ENCODE results near the gene PTGDS. TPM values are rescaled to one million over a fixed set of nuclear protein-coding genes. Genes with fewer than 3 reads are reported as not detected.

The PTGDS gene
- total RNA-seq, 1 donor from 2014 or later: 4.2 TPM

- Histone ChIP-seq H3K9me3 (ENCODE audit: control insufficient read depth in 3 of 3, low read length in 3 of 3) (no peaks in the 10 kb centered on the region), H3K27me3 (ENCODE audit: control insufficient read depth in 3 of 3, insufficient read depth in 3 of 3, low read length in 3 of 3) (peaks cover 0 to 6% (median 6%) of the 10 kb centered on the region in 3 donors), H3K4me3 (ENCODE audit: low read length in 3 of 3) (no peak overlapping the region), H3K4me1 (ENCODE audit: control insufficient read depth in 3 of 3, insufficient read depth in 3 of 3, low read length in 3 of 3) (peaks cover under 1 to 20% (median 18%) of the 10 kb centered on the region in 3 donors), H3K9ac (ENCODE audit: low read depth in 1 of 3, low read length in 3 of 3) (no peak overlapping the region), H3K36me3 (ENCODE audit: control insufficient read depth in 3 of 3, insufficient read depth in 3 of 3, low read length in 3 of 3) (no peaks in the 10 kb centered on the region), H3K27ac (ENCODE audit: low read depth, low read length) (no peak overlapping the region)
These were observed 5.0 kb upstream of the PTGDS start for GRCh38 chr9:136972335-136972734.

DNA sequence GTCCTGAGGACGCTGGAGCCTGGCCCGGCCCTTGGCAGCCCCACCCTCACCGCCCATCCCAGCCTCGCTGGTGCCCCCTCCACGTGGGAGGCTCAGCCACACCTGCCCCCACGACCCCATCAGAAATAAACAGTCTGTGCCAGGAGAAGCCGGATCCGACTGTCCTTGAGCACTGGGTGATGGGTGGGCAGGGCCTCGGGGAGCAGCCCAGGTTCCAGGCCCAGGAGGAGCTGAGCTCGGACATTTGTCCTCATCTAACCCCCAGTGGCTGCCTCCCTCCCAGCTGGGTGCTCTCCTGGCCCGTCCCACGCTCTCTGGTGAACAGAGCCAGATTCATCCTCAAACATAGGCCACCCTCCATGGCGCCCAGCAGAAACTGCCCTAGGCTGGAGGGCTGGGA lies 4.6 kb upstream of the PTGDS start:
- no peak overlapping the region for H3K4me3 ChIP-seq (ENCODE audit: low read length in 3 of 3)
- H3K9me3 ChIP-seq (ENCODE audit: control insufficient read depth in 3 of 3, low read length in 3 of 3): no peaks in the 10 kb centered on the region
- H3K27me3 ChIP-seq (ENCODE audit: control insufficient read depth in 3 of 3, insufficient read depth in 3 of 3, low read length in 3 of 3): peaks cover 0 to 8% (median 6%) of the 10 kb centered on the region in 3 donors
- no peaks in the 10 kb centered on the region for H3K36me3 ChIP-seq (ENCODE audit: control insufficient read depth in 3 of 3, insufficient read depth in 3 of 3, low read length in 3 of 3)
- H3K27ac ChIP-seq (ENCODE audit: low read depth, low read length): no peak overlapping the region
- peaks cover 2 to 24% (median 21%) of the 10 kb centered on the region in 3 donors for H3K4me1 ChIP-seq (ENCODE audit: control insufficient read depth in 3 of 3, insufficient read depth in 3 of 3, low read length in 3 of 3)
- no peak overlapping the region for H3K9ac ChIP-seq (ENCODE audit: low read depth in 1 of 3, low read length in 3 of 3)

- H3K27ac ChIP-seq (ENCODE audit: low read depth, low read length): no peak overlapping the region
These were observed 3.4 kb upstream of the PTGDS start for GRCh38 chr9:136973618-136974617.

GRCh38 chr9:136974817-136975535 lies 2.3 kb upstream of the PTGDS start:
- peaks cover 2 to 26% (median 26%) of the 10 kb centered on the region in 3 donors for H3K4me1 ChIP-seq (ENCODE audit: control insufficient read depth in 3 of 3, insufficient read depth in 3 of 3, low read length in 3 of 3)
- peaks cover 0 to 8% (median 5%) of the 10 kb centered on the region in 3 donors for H3K27me3 ChIP-seq (ENCODE audit: control insufficient read depth in 3 of 3, insufficient read depth in 3 of 3, low read length in 3 of 3)
- H3K36me3 ChIP-seq (ENCODE audit: control insufficient read depth in 3 of 3, insufficient read depth in 3 of 3, low read length in 3 of 3): no peaks in the 10 kb centered on the region
- no peak overlapping the region for H3K4me3 ChIP-seq (ENCODE audit: low read length in 3 of 3)
- no peak overlapping the region for H3K27ac ChIP-seq (ENCODE audit: low read depth, low read length)
- H3K9me3 ChIP-seq (ENCODE audit: control insufficient read depth in 3 of 3, low read length in 3 of 3): no peaks in the 10 kb centered on the region
- H3K9ac ChIP-seq (ENCODE audit: low read depth in 1 of 3, low read length in 3 of 3): no peak overlapping the region

More at GRCh38 chr9:136973618-136974617, 3.4 kb upstream of the PTGDS start:
- Histone ChIP-seq H3K9ac (ENCODE audit: low read depth in 1 of 3, low read length in 3 of 3) (no peak overlapping the region), H3K27me3 (ENCODE audit: control insufficient read depth in 3 of 3, insufficient read depth in 3 of 3, low read length in 3 of 3) (peaks cover 0 to 8% (median 6%) of the 10 kb centered on the region in 3 donors), H3K36me3 (ENCODE audit: control insufficient read depth in 3 of 3, insufficient read depth in 3 of 3, low read length in 3 of 3) (no peaks in the 10 kb centered on the region), H3K9me3 (ENCODE audit: control insufficient read depth in 3 of 3, low read length in 3 of 3) (no peaks in the 10 kb centered on the region), H3K4me3 (ENCODE audit: low read length in 3 of 3) (no peak overlapping the region), H3K4me1 (ENCODE audit: control insufficient read depth in 3 of 3, insufficient read depth in 3 of 3, low read length in 3 of 3) (peaks cover 2 to 26% (median 26%) of the 10 kb centered on the region in 3 donors)

DNA sequence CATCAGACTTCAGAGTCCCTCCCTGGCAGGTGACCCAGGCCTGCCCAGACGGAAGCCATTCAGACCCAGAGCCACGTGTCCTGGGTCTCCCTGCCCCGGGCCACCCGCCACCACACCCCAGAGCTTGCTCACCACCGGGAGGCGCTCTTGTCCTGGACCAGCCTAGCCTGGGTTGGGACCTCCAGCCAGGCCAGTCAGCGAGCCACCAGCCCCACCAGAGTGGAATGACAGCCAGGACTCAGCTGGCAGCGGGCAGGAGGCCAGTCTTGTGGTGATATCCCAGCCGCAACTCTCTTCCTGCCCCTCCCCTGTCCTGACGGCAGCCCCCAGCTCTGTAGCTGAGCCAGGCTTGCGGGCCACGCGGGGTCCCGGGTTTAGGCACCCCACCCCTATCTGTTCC lies 1.7 kb upstream of the PTGDS start:
- H3K4me3 ChIP-seq (ENCODE audit: low read length in 3 of 3): no peak overlapping the region

GRCh38 chr9:136977649-136978072 lies 357 bp downstream of the PTGDS start:
- H3K27me3 ChIP-seq (ENCODE audit: control insufficient read depth in 3 of 3, insufficient read depth in 3 of 3, low read length in 3 of 3): peaks cover 0 to 8% (median 7%) of the 10 kb centered on the region in 3 donors
- no peaks in the 10 kb centered on the region for H3K9me3 ChIP-seq (ENCODE audit: control insufficient read depth in 3 of 3, low read length in 3 of 3)
- H3K4me1 ChIP-seq (ENCODE audit: control insufficient read depth in 3 of 3, insufficient read depth in 3 of 3, low read length in 3 of 3): peaks cover 2 to 34% (median 26%) of the 10 kb centered on the region in 3 donors
- peak overlapping the region; percentile 30 to 66 (median 56) for H3K4me3 ChIP-seq (ENCODE audit: low read length in 3 of 3)
- H3K36me3 ChIP-seq (ENCODE audit: control insufficient read depth in 3 of 3, insufficient read depth in 3 of 3, low read length in 3 of 3): no peaks in the 10 kb centered on the region
- peak overlapping the region in 2 of 3 donors; percentile 33 to 54 for H3K9ac ChIP-seq (ENCODE audit: low read depth in 1 of 3, low read length in 3 of 3)
- no peak overlapping the region for H3K27ac ChIP-seq (ENCODE audit: low read depth, low read length)

More for the DNA sequence above, 1.7 kb upstream of the PTGDS start:
- peaks cover 0 to 8% (median 0%) of the 10 kb centered on the region in 3 donors for H3K27me3 ChIP-seq (ENCODE audit: control insufficient read depth in 3 of 3, insufficient read depth in 3 of 3, low read length in 3 of 3)
- no peak overlapping the region for H3K9ac ChIP-seq (ENCODE audit: low read depth in 1 of 3, low read length in 3 of 3)
- no peak overlapping the region for H3K27ac ChIP-seq (ENCODE audit: low read depth, low read length)
- no peaks in the 10 kb centered on the region for H3K36me3 ChIP-seq (ENCODE audit: control insufficient read depth in 3 of 3, insufficient read depth in 3 of 3, low read length in 3 of 3)
- H3K4me1 ChIP-seq (ENCODE audit: control insufficient read depth in 3 of 3, insufficient read depth in 3 of 3, low read length in 3 of 3): peaks cover 2 to 26% (median 26%) of the 10 kb centered on the region in 3 donors
- H3K9me3 ChIP-seq (ENCODE audit: control insufficient read depth in 3 of 3, low read length in 3 of 3): no peaks in the 10 kb centered on the region

DNA sequence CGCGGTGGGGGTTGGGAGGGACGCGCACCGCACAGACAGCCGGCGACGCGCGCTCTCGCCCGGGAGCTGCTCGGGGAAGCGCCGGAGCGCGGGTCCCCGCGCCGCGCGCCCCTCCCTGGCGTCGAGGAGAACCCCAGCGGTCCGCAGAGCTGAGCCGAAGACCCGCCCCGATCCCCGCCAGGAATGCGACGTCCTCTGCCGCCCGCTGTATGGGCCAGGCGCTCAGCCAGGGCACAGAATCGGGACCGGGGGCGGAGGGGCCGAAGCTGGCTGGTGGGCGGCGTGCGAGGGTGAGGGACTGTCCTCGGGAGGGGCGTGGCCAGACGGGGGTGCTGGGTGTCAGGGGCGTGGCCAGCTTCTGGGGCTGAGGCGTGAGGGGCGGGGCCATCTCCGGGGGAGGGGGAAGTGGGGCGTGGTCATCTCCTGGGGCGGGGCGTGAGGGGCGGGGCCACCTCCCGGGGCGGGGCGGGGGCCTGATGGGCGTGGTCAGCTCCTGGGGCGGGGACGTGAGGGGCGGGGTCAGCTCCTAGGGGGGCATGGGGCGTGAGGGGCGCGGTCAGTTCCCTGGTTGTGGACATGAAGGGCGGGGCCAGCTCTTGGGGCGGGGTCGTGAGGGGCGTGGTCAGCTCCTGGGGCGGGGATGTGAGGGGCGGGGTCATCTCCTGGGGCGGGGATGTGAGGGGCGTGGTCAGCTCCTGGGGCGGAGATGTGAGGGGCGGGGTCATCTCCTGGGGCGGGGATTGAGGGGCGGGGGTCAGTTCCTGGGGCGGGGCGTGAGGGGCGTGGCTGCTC lies 965 bp downstream of the PTGDS start:
- Histone ChIP-seq H3K9ac (ENCODE audit: low read depth in 1 of 3, low read length in 3 of 3) (peak overlapping the region in 1 of 3 donors; percentile 54), H3K27ac (ENCODE audit: low read depth, low read length) (no peak overlapping the region), H3K4me1 (ENCODE audit: control insufficient read depth in 3 of 3, insufficient read depth in 3 of 3, low read length in 3 of 3) (peaks cover 2 to 36% (median 26%) of the 10 kb centered on the region in 3 donors), H3K36me3 (ENCODE audit: control insufficient read depth in 3 of 3, insufficient read depth in 3 of 3, low read length in 3 of 3) (no peaks in the 10 kb centered on the region), H3K4me3 (ENCODE audit: low read length in 3 of 3) (peak overlapping the region; percentile 30 to 66 (median 56)), H3K27me3 (ENCODE audit: control insufficient read depth in 3 of 3, insufficient read depth in 3 of 3, low read length in 3 of 3) (peaks cover 4 to 11% (median 10%) of the 10 kb centered on the region in 3 donors), H3K9me3 (ENCODE audit: control insufficient read depth in 3 of 3, low read length in 3 of 3) (no peaks in the 10 kb centered on the region)

DNA sequence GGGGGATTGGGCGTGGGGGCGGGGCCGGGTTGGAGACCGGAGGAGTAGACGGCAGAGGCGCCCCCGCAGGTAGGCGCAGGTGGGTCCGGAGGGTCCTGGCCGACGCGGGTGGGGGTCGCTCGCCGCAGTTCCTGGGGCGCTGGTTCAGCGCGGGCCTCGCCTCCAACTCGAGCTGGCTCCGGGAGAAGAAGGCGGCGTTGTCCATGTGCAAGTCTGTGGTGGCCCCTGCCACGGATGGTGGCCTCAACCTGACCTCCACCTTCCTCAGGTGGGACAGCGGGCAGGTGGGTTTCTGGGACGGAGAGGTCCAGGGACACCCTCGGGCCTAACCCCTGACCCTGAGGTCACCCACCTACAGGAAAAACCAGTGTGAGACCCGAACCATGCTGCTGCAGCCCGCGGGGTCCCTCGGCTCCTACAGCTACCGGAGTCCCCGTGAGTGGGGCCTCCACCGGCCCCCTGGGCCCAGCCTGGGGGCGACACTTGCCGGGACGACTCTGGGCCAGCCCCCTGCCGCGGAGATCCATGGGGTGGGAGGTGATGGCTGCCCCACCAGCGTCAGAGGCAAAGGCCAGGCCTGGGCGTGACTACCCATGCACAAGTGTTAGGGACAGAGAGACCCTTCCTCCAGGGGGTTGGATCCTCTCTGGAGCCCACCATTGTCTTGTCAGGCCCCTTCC lies 1.7 kb downstream of the PTGDS start:
- Histone ChIP-seq H3K27ac (ENCODE audit: low read depth, low read length) (no peak overlapping the region), H3K9ac (ENCODE audit: low read depth in 1 of 3, low read length in 3 of 3) (no peak overlapping the region), H3K27me3 (ENCODE audit: control insufficient read depth in 3 of 3, insufficient read depth in 3 of 3, low read length in 3 of 3) (peaks cover 11 to 17% (median 17%) of the 10 kb centered on the region in 3 donors), H3K4me1 (ENCODE audit: control insufficient read depth in 3 of 3, insufficient read depth in 3 of 3, low read length in 3 of 3) (peaks cover 2 to 36% (median 29%) of the 10 kb centered on the region in 3 donors), H3K4me3 (ENCODE audit: low read length in 3 of 3) (no peak overlapping the region), H3K9me3 (ENCODE audit: control insufficient read depth in 3 of 3, low read length in 3 of 3) (no peaks in the 10 kb centered on the region), H3K36me3 (ENCODE audit: control insufficient read depth in 3 of 3, insufficient read depth in 3 of 3, low read length in 3 of 3) (no peaks in the 10 kb centered on the region)

Data from skeletal muscle tissue (tissue), 4 donors.